HG02852 (cell line): ENCODE measurements around the gene TSPAN33.

Experiments used
- ATAC-seq: cut with Tn5 transposase; IDR thresholded peaks from one replicate; pipeline ENCODE4 v1.9.1; 2021; ENCODE audit warnings: mild to moderate bottlenecking, moderate library complexity; ENCODE audit not compliant: unreplicated experiment

TSPAN33 gene

DNA sequence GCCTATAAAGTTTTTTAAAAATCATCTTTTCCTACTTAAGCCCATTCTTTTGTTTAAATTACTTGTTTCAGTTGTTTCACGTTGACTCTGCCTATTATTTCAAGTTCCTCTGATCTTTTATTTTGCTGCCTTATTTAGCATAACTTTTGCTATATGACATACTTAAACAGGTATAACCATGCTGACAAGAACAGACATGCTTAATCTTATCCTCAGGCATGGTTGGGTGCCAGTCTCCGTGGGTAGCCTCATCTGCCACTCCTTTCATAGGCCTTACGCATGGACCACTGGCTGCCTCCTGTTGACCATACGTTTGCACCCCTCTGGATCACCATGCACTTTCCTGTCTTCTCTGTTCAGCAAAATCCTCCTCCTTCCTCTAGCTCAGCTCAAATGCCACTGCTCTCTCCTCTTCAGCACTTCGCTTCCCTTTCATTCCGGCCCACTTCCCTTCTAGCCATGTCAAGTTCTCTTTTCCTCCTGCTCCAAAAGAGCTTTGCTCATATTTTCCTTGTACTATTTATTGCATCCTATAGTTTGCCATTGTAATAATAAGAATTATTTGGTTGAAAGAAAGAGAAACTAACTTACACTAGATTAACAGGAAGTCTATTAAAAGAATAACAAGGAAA lies 10.0 kb upstream of the TSPAN33 start:
- no peak for ATAC-seq

DNA sequence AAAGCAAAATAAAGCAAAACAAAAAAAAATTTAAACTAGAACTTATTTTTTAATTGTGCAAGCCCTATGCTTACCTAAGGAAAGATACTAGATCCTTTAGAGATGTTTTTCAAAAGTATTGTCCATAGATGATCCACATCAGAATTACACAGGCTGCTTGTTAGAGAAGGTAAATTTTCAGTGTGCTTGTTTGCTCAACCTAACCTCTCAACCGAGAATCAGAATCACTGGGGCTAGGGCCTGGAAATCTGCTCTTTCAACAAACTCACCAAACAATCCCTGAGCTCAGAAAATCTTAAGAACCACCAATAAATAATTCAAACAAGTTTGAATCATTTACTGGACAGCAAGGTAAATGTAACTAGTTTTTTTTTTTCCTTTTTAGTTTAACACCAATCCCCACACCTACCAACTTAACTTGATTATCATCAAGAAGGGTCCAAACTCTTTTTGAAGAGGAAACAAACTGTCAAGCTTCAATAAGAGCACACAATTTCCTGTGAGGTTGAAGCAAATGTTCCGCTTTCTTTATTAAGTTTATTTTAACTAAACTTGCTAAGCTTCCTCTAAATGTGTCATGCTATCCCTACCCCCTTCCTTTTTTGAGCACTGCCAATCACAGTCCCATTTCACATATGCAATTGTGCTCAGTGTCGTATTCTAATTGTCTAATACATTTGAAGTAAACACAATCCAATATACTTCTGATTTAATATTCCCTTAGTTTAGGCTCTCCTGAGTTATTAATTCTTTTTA lies 7.4 kb upstream of the TSPAN33 start:
- ATAC-seq = peak; percentile 64

GRCh38 chr7:129143724-129144094 lies 798 bp upstream of the TSPAN33 start:
- no peak for ATAC-seq

- no peak for ATAC-seq
Measured at GRCh38 chr7:129144834-129145668, 544 bp downstream of the TSPAN33 start.

DNA sequence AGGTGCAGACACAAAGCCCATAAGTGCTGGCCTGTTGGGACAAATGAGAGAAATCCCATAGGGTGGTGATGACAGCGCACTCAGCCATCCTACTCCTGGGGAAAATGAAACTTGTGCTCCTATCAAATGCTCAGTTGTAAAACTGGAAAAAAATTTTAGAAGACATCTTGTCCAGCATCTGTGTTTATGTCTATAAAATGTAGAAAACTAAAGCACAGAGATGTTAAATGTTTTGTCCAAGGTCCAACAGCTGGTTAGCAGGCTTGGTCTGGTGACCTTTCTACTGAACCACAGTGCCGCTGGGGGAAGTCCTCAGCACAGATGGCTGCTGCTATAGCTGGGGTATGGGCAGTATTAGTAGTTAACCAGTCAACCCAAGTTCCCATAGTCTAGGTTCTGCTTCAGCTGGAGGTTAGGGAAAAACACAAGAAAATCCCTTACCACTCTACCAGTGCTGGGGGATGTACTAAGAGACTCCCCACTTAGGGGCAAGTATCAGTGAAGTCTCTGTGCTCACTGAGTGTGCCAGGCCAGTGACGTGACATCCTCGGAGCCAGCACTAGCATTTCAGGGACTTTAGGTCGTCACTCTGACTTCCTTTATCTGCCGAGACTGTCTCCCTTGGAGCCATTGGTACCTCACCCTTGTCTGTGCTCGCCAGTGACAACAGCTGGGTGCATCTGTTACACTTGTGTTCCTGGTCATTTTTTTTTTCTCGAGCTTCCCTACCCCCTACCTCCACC lies 1.9 kb downstream of the TSPAN33 start:
- ATAC-seq = peak; percentile 61

- ATAC-seq = no peak
Measured at GRCh38 chr7:129147731-129148130, 3.2 kb downstream of the TSPAN33 start.

DNA sequence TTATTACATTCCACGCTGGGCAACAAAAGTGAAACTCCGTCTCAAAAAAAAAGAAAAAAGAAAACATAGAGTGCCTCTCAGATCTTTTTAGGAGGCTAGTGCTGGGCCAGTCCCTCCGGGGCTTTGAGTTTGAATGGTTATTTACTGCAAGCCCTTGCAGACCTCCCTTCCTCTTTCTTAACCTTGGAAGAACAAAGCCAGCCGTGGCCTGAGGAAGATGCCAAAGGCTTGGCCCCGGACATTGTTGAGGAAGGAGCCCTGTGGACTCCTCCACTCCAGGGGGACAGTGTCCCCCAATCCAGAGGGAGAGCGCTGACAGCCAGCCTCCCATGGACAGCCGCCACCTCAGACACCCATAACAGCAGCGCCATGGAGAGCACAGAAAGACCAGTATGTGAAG lies 5.0 kb downstream of the TSPAN33 start:
- ATAC-seq = no peak

DNA sequence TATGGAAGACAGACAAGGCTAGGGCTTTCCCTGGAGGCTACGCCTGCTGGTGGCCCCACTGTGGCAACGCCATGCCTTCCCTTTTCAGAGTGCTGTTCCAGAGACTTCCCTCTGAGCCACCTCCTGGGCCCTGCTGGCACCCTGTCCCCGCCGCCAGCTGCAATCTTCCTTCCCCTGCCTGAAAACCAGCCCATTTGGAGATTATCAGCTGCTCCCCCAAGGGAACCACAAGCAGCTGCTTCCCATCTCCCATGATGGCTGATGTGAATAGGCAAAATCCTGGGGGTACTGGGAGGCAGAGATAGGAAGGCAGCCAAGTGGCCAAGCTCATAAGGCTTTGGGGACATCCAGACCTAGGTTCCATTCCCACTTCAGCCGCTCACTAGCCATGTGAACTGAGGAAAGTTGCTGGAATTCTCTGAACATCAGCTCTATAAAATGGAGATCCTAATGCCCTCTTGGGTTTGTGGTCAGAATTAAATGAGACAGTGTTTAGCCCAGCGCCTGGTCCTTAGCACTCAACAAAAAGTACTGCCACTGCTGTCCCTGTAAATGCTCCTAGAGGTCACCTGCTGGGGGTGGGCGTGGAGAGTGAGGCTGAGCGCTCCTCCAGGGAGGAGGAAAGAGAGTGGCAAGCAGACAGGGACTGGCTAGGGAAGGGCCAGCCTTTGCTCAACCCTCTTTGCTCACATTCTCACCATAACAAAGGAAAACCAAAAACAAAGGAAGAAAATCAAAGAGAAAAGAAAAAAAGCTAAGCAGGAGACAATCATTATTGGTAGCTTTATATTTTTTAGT lies 5.9 kb downstream of the TSPAN33 start:
- ATAC-seq = no peak

- ATAC-seq = no peak
Measured at GRCh38 chr7:129157651-129158050, 13.1 kb downstream of the TSPAN33 start.

- no peak for ATAC-seq
Measured at GRCh38 chr7:129159539-129159938, 15.0 kb downstream of the TSPAN33 start.

- ATAC-seq = no peak
Measured at GRCh38 chr7:129160161-129160905, 15.8 kb downstream of the TSPAN33 start.

- no peak for ATAC-seq
Measured at GRCh38 chr7:129161524-129162225, 17.2 kb downstream of the TSPAN33 start.

- no peak for ATAC-seq
Measured at GRCh38 chr7:129162732-129163131, 18.2 kb downstream of the TSPAN33 start.

DNA sequence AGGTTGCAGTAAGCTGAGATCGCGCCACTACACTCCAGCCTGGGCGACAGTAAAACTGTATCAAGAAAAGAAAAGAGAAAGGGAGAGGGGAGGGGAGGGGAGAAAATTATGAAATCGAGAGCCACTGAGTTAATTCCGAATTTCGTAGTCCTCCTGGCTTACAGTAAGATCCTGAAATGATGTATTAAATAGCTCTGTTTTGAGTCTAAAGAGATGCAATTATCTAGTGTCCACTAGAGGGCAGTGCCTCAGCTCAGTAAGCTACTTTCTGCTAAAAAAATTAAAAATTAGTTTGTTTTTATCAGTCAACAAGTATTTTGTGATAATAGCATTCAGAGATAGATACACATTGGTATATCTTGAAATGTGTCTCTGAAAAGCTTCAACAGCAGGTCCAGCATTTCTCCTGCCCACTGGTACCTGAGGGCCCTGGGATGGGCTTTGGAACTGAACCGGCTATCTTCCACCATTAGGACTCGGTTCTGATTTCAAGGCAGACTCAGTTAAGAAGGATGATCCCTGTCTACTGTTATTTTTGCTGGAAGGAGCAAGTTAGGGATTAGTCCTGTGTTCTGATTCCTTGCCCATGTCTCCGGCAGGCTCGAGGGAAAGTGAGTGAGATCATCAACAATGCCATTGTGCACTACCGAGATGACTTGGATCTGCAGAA lies 19.5 kb downstream of the TSPAN33 start:
- ATAC-seq = no peak

GRCh38 chr7:129166745-129167144 lies 22.2 kb downstream of the TSPAN33 start:
- ATAC-seq = peak; percentile 62

- ATAC-seq = no peak
Measured at GRCh38 chr7:129167817-129168216, 23.3 kb downstream of the TSPAN33 start.

DNA sequence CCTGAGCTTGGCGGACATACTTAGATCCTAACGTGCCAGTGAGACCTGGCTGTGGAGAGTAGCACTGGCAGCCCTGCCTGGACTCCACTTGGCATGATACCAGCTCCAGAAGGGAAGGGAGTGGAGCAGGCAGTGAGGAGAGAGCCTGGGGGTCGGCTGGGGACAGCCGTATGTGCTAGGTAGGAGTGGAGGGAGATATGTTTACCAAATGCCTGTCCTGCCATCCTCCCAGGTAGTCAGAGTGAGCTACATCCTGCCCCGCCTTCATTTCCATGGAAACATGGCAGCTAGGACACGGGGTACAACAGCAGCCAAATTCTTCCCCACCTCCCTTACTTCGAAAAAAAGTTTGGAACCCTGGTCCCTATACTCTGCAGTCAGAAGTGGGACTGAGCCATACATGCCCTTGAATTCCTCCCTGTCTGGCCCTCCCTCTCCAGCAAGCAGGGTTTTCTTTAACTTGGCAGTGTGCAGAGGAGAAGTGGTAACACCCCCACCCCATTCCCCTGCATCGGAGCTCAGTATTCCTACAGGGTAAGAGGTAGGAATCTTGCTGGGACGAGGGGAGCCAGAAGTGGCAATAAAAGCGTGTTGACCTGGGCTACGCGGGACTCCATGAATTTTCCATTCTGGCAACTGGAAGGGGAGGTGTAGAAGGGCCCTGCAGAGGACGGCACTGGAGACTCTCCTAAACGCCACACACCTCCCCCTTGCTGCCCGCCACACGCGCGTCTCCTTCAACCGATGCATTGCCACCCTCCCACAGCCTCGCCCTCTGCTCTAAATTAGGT lies 23.9 kb downstream of the TSPAN33 start:
- ATAC-seq = no peak
